Gastrocnemius medialis (tissue), 4 donors: Measurements from ENCODE around the gene ENTREP1. TPM values are rescaled to one million over a fixed set of nuclear protein-coding genes. Genes with fewer than 3 reads are reported as not detected.

Experiments
- ATAC-seq, 2 donors: fragments of 150-250 bp; one replicate each; pipeline ENCODE4 v1.9.1; 2016
- DNase-seq, 2 donors: peaks; one replicate each; pipeline ENCODE4 v3.0.0-alpha.2; 2019
- H3K27ac ChIP-seq, 4 donors: fragments of 200-600 bp; sonication (generic); 1 replicate in 1 of 4; 2 replicates in 3 of 4; pipeline ENCODE4 v1.5.1; 2016 to 2018; ENCODE audit warnings: mild to moderate bottlenecking in 2 of 4, moderate library complexity in 1 of 4
- H3K27me3 ChIP-seq, 3 donors: fragments of 200-600 bp; sonication (generic) in 2 of 3; 1 replicate in 1 of 3; 2 replicates in 2 of 3; pipeline versions ENCODE4 v1.5.1 to v1.6.0; 2016 to 2019; ENCODE audit warnings: mild to moderate bottlenecking in 1 of 3, moderate library complexity in 1 of 3
- H3K36me3 ChIP-seq, 2 donors: fragments of 200-600 bp; sonication (generic) in 1 of 2; one replicate each; pipeline ENCODE4 v1.5.1; 2017 to 2018
- H3K4me1 ChIP-seq, 2 donors: fragments of 200-600 bp; sonication (generic) in 1 of 2; one replicate each; pipeline ENCODE4 v1.5.1; 2016 to 2017; ENCODE audit warnings: mild to moderate bottlenecking in 2 of 2
- H3K4me3 ChIP-seq, 4 donors: fragments of 200-600 bp; sonication (generic) in 3 of 4; 1 replicate in 1 of 4; 2 replicates in 3 of 4; pipeline ENCODE4 v1.5.1; 2016 to 2019; ENCODE audit warnings: mild to moderate bottlenecking in 2 of 4
- H3K9me3 ChIP-seq, 3 donors: fragments of 200-600 bp; sonication (generic) in 2 of 3; 1 replicate in 1 of 3; 2 replicates in 2 of 3; pipeline ENCODE4 v1.5.1; 2016 to 2019
- CTCF ChIP-seq, 5 experiments: fragments of 450-650 bp in 3 of 5; fragments of 200-600 bp in 2 of 5; sonication (generic) in 2 of 5; IDR thresholded peaks in 4 of 5; conservative IDR thresholded peaks in 1 of 5; 1 replicate in 4 of 5; 2 replicates in 1 of 5; pipeline ENCODE4 v1.5.1; 2016 to 2019; ENCODE audit warnings: antibody characterized with exemption in 5 of 5, mild to moderate bottlenecking in 3 of 5, moderate library complexity in 3 of 5
- POLR2A ChIP-seq, 2 donors: fragments of 450-650 bp; IDR thresholded peaks; one replicate each; pipeline ENCODE4 v1.6.1; 2017; ENCODE audit warnings: antibody characterized with exemption in 2 of 2, mild to moderate bottlenecking in 2 of 2, moderate library complexity in 2 of 2
- in situ Hi-C, 4 donors: fragments of 200-750 bp; cut with MboI; loops; one replicate each; pipeline versions ENCODE4 v1.15.0 to v1.8.0; 2017; ENCODE audit warnings: low sequenced_read_pairs in 4 of 4
- intact Hi-C: fragments of 100-400 bp; cut with DNase I; formaldehyde crosslinking; loops from one replicate; pipeline ENCODE4 v1.15.1; 2023; ENCODE audit warnings: low total_unique reads
- total RNA-seq, 4 donors: library from RNA; depleted of rRNA; stranded (reverse); fragments of >200 nt; gene quantifications; one replicate each; pipeline versions ENCODE4 v1.1.0 to v1.2.3, GENCODE V29; 2016

Gene ENTREP1
- total RNA-seq, 4 donors from 2014 or later, result 10.8 to 26.8 (median 17.1) TPM

DNA sequence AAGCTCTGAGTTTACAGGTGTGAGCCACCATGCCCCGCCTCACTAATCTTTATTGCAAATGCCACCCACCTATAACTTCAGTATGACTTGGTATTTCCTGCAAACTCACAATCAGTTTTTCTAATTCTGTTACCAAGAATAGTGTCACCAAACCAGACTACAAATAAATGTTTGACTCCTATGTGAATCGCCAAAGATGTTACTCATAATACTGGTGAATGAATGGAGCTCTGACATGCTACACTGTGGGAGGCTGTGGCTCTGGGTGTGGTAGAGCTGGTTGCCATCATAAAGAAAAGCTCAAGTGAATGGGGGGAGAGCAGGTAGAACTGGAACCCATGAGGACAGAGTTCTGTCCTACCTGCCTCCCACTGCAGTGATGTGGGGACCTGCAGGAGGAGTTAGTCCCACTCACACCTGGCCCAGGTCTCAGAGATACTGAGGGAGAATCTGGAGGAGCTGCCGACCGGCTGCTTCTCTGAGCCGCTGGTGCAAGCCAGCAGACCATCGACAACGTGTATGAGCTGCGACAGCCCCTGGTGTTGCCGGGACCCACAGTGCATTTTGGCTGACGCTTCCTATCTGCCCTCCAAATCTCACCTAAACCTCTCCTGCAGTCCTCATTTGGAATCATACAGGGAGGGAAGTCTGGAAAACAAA is 95.7 kb downstream of the ENTREP1 start:
- Histone ChIP-seq H3K4me1 (no peaks in the 10 kb centered on the region), H3K27me3 (no peaks in the 10 kb centered on the region), H3K4me3 (no peak overlapping the region), H3K27ac (no peak overlapping the region), H3K36me3 (no peaks in the 10 kb centered on the region), H3K9me3 (no peaks in the 10 kb centered on the region)
- in situ Hi-C loops (loop anchor here (5.0 to 25.0 kb wide), 5 partner anchors 124 to 504 kb away; no protein-coding TSS in a partner anchor), intact Hi-C loops (loop anchor here (5.0 to 10.0 kb wide), 2 partner anchors 457 to 504 kb away; no protein-coding TSS in a partner anchor)
- no peak for TF ChIP-seq POLR2A (IDR thresholded peaks at IDR 0.05)
- DNase-seq, result no peak
- ATAC-seq, result no peak

DNA sequence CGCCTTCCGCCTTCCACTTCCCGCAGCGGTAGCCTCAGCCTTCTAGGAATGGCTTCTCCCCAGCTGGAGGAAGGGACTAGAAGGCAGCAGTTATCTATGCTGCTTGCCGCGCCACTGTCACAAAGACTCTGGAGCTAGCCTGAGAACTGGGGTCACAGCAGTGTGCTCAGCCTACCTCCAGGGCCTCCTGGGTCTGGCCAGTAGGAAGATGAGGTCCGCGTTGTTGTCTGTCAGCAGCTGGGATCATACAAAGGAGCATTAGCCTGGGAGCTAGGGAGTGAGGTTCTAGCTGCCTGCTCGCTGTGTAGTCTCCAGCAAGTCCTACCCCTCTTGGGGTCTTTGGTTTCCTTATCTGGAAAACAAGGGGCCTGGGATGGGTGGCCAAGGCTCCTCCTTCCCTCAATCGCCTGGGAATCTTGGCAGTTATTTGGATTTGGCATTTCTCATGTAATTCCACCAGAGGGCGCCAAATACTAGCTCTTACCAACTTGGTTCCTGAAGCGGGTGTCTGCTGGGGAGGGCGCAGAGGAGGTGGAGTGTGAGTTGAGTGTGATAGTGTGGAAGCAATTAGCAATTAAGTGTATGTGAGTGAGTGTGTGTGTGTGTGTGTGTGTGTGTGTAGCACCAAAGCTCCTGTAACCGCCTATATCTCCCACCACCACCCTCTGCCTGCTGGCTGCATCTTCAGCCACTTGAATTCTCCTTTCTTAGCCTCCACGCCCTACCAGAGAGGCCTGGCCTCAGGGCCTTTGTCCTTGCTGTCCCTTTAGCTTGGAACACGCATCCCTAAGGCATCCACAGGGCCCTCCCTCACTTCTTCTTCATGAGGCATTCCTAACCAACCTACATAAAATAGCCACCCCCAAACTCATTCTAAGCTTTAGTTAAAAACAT is 97.1 kb downstream of the ENTREP1 start:
- Histone ChIP-seq H3K9me3 (no peaks in the 10 kb centered on the region), H3K36me3 (no peaks in the 10 kb centered on the region), H3K27me3 (no peaks in the 10 kb centered on the region), H3K4me3 (no peak overlapping the region), H3K4me1 (no peaks in the 10 kb centered on the region), H3K27ac (no peak overlapping the region)
- in situ Hi-C loops (loop anchor here (5.0 to 25.0 kb wide), 5 partner anchors 123 to 503 kb away; no protein-coding TSS in a partner anchor), intact Hi-C loops (loop anchor here (2.0 to 10.0 kb wide), 3 partner anchors 127 to 503 kb away; no protein-coding TSS in a partner anchor)
- TF ChIP-seq CTCF (IDR thresholded peaks at IDR 0.05 in 4 of 5, conservative IDR thresholded peaks at IDR 0.05 in 1 of 5) (peak; percentile 75 to 87 (median 83)), POLR2A (IDR thresholded peaks at IDR 0.05) (no peak)
- DNase-seq (peak; percentile 32 to 47), ATAC-seq (peak; percentile 89)

GRCh38 chr9:69425136-69425801 is 100.3 kb downstream of the ENTREP1 start:
- H3K9me3 ChIP-seq, result no peaks in the 10 kb centered on the region
- H3K4me1 ChIP-seq, result no peaks in the 10 kb centered on the region
- ATAC-seq, result no peak
- TF ChIP-seq CTCF (IDR thresholded peaks at IDR 0.05 in 4 of 5, conservative IDR thresholded peaks at IDR 0.05 in 1 of 5) (no peak), POLR2A (IDR thresholded peaks at IDR 0.05) (no peak)
- H3K27ac ChIP-seq, result no peak overlapping the region
- intact Hi-C loops (loop anchor here (10.0 kb wide), 1 partner anchor 500 kb away; no protein-coding TSS in a partner anchor), in situ Hi-C loops (loop anchor here in 3 of 4 donors (10.0 kb wide), 3 partner anchors 120 to 500 kb away; no protein-coding TSS in a partner anchor)
- H3K27me3 ChIP-seq, result no peaks in the 10 kb centered on the region
- no peak overlapping the region for H3K4me3 ChIP-seq
- DNase-seq, result no peak
- no peaks in the 10 kb centered on the region for H3K36me3 ChIP-seq

DNA sequence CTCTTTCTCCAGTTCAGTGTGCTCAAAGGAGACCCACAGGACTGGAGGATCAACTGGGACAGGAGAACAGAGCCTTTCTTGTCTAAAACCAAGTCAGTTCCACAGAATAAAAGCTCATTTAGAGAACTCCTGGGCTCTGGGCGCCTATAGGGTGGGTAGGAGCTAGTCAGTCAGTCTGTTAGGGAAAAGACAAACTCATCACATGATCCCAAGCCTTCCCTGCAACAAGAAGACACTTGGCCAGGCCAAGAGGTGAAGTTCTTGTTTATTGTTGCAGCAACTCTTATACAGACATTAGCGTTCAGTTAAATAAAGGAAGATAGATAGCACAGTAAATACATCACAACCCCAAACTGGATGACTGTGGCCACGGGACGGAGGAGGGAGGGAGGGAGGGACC is 102.3 kb downstream of the ENTREP1 start:
- Histone ChIP-seq H3K27me3 (no peaks in the 10 kb centered on the region), H3K4me1 (no peaks in the 10 kb centered on the region), H3K9me3 (no peaks in the 10 kb centered on the region), H3K4me3 (no peak overlapping the region), H3K27ac (no peak overlapping the region), H3K36me3 (no peaks in the 10 kb centered on the region)
- TF ChIP-seq CTCF (IDR thresholded peaks at IDR 0.05 in 4 of 5, conservative IDR thresholded peaks at IDR 0.05 in 1 of 5) (no peak), POLR2A (IDR thresholded peaks at IDR 0.05) (no peak)
- ATAC-seq (no peak), DNase-seq (no peak)
- in situ Hi-C loops, result loop anchor here in 3 of 4 donors (10.0 kb wide), 3 partner anchors 118 to 498 kb away; no protein-coding TSS in a partner anchor
- intact Hi-C loops, result loop anchor here (10.0 kb wide), 1 partner anchor 498 kb away; no protein-coding TSS in a partner anchor
